ENCODE results near the gene PROC. TPM values are rescaled to one million over a fixed set of nuclear protein-coding genes. Genes with fewer than 3 reads are reported as not detected.
A peak's percentile ranks its signal among the peaks of the same experiment; 100 is the strongest.

The PROC gene
- total RNA-seq, 1 donor from 2014 or later = not detected

DNA sequence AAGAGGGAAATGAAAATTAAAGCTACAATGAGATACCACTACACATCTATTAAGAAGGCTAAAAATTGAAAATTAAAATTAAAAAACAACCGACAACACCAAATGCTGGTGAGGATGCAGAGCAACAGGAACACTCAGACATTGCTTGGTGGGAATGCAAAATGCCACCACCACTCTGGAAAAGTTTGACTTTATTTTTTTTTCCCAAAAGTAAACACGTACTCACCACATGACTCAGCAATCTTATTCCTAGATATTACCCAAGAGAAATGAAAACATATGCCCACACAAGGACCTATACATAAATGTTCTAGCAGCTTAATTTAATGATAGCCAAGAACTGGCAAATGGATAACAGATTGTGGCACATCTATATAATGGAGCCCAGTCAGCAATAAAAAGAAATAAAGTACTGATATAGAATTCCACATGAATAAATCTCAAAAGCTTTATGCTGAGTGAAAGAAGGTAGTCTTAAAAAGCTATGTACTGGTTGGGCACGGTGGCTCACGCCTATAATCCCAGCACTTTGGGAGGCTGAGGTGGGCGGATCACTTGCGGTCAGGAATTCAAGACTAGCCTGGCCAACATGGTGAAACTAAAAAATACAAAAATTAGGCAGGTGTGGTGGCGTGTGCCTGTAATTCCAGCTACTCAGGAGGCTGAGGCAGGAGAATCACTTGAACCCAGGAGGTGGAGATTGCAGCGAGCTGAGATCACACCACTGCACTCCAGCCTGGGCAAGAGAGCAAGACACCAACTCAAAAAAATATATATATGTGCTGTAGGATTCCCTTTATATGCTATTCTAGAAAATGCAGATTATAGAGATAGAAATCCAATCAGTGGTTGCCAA, 4.2 kb upstream of the PROC start:
- no peak for DNase-seq (ENCODE audit: low read depth)

DNA sequence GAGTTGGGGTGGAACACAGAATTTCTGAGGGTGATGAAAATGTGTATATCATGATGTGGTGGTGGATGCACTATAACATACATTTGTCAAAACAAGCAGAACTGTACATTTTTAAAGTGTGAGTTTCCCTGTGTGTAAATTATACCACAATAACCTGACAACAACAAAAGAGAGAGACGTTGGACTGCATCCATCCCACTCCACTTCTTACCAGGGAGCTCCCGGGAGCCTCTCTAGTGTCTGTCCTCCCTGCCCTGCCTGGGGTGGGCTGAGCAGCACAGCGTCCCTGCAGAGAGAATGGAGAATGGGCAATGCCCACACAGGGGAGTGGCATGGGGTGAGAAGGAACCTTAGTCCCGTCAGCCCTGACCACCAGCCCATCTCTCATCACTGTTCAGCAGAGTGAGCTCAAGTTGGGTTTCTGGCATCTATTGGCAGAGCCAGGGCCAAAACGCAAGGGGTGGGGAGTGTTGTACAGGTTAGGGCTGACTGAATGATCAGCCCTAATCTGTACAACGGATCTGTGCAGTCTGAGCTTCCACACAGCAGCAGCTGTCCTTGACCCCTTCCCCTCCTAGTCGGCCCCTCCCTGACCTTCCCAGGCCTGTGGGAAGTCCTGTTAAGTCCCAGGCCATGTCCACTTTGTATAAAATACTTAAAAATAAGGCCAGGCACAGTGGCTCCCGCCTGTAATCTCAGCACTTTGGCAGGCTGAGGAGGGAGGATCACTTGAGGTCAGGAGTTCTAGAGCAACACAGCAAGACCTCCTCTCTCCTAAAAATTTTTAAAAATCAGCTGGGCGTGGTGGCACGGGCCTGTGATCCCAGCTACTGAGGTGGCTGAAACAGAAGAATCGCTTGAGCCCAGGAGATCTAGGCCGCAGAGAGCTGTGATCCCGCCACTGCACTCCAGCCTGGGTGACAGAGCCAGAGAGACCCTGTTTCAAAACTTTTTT, 3.3 kb upstream of the PROC start:
- no peak for DNase-seq (ENCODE audit: low read depth)

DNA sequence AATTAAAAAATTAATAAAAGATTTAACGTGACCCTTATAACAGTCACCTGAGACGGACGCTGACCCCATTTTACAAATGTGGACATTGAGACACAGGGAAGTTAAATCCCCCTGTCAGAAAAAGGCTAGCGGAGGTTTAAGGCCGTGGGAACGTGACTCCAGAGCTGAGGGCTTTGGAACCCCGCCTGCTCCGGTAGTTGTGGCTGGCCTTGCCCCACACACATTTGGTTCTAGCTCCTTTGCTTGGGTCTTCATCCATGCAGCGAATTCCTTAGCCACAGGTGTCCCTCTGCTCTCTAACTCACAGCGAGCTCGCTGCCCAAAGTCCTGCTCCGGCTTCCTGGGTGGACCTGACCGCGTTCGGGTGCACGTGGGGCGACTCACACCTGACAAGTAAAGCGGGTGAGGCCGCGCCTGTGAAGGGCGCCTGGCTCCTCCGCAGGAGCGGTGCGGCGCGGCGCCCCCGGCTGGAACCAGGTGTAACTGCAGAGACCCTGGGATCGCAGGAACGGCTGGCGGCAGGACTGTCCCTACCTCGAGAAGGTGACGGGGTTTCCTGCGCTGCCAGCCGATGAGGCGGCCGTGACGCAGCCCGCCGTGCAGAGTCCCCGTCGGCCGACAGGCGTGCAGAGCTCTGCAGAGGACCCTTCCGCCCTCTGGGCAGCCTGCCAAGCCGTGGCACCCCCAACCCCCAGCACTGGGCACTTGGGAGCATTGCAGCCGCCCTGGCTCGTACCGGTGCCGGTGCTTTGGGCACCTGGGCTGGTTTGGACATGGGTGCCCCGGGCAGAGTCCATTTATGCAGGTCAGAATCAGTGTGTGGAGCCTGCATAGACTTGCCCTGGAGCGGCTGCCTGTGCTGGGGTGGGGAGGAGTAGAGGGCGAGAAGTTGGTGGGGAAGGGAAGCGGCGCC, 2.4 kb upstream of the PROC start:
- no peak for DNase-seq (ENCODE audit: low read depth)

DNA sequence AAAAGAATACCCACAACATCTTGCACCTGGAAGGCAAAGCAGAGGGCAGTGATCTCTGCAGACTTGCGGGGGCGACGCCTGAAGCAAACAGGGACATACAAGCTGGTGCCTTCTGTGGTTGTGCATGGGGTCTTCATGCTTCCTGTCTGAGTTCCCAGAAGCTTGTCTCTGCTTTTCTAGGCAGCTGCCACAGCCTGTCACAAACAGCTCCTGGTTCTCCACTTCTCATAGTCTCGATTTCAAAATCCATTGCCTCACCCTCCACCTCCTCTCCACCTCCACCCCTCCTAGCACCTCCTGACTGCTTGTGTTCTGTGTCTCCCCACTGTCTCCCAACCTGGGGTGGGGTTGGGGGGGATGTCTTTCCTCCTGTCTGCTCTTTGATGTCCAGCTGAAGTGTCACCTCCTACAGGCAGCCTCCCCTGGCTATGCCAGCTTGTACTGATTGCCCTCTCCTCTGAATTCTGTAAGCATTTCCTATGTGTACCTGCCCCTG, 1.7 kb upstream of the PROC start:
- DNase-seq (ENCODE audit: low read depth) = peak; percentile 52

DNA sequence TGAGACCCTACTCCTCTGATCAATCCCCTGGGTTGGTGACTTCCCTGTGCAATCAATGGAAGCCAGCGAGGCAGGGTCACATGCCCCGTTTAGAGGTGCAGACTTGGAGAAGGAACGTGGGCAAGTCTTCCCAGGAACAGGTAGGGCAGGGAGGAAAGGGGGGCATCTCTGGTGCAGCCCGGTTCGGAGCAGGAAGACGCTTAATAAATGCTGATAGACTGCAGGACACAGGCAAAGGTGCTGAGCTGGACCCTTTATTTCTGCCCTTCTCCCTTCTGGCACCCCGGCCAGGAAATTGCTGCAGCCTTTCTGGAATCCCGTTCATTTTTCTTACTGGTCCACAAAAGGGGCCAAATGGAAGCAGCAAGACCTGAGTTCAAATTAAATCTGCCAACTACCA, 821 bp upstream of the PROC start:
- DNase-seq (ENCODE audit: low read depth) = no peak

DNA sequence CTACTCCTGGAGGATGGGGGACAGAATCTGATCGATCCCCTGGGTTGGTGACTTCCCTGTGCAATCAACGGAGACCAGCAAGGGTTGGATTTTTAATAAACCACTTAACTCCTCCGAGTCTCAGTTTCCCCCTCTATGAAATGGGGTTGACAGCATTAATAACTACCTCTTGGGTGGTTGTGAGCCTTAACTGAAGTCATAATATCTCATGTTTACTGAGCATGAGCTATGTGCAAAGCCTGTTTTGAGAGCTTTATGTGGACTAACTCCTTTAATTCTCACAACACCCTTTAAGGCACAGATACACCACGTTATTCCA, 844 bp downstream of the PROC start:
- DNase-seq (ENCODE audit: low read depth) = no peak

DNA sequence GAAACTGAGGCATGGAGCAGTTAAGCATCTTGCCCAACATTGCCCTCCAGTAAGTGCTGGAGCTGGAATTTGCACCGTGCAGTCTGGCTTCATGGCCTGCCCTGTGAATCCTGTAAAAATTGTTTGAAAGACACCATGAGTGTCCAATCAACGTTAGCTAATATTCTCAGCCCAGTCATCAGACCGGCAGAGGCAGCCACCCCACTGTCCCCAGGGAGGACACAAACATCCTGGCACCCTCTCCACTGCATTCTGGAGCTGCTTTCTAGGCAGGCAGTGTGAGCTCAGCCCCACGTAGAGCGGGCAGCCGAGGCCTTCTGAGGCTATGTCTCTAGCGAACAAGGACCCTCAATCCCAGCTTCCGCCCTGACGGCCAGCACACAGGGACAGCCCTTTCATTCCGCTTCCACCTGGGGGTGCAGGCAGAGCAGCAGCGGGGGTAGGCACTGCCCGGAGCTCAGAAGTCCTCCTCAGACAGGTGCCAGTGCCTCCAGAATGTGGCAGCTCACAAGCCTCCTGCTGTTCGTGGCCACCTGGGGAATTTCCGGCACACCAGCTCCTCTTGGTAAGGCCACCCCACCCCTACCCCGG, 1.3 kb downstream of the PROC start:
- DNase-seq (ENCODE audit: low read depth) = no peak

DNA sequence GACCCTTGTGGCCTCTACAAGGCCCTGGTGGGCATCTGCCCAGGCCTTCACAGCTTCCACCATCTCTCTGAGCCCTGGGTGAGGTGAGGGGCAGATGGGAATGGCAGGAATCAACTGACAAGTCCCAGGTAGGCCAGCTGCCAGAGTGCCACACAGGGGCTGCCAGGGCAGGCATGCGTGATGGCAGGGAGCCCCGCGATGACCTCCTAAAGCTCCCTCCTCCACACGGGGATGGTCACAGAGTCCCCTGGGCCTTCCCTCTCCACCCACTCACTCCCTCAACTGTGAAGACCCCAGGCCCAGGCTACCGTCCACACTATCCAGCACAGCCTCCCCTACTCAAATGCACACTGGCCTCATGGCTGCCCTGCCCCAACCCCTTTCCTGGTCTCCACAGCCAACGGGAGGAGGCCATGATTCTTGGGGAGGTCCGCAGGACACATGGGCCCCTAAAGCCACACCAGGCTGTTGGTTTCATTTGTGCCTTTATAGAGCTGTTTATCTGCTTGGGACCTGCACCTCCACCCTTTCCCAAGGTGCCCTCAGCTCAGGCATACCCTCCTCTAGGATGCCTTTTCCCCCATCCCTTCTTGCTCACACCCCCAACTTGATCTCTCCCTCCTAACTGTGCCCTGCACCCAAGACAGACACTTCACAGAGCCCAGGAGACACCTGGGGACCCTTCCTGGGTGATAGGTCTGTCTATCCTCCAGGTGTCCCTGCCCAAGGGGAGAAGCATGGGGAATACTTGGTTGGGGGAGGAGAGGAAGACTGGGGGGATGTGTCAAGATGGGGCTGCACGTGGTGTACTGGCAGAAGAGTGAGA, 2.0 kb downstream of the PROC start:
- DNase-seq (ENCODE audit: low read depth) = no peak

DNA sequence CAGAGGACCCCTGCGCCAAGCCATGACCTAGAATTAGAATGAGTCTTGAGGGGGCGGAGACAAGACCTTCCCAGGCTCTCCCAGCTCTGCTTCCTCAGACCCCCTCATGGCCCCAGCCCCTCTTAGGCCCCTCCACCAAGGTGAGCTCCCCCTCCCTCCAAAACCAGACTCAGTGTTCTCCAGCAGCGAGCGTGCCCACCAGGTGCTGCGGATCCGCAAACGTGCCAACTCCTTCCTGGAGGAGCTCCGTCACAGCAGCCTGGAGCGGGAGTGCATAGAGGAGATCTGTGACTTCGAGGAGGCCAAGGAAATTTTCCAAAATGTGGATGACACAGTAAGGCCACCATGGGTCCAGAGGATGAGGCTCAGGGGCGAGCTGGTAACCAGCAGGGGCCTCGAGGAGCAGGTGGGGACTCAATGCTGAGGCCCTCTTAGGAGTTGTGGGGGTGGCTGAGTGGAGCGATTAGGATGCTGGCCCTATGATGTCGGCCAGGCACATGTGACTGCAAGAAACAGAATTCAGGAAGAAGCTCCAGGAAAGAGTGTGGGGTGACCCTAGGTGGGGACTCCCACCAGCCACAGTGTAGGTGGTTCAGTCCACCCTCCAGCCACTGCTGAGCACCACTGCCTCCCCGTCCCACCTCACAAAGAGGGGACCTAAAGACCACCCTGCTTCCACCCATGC, 3.0 kb downstream of the PROC start:
- no peak for DNase-seq (ENCODE audit: low read depth)

DNA sequence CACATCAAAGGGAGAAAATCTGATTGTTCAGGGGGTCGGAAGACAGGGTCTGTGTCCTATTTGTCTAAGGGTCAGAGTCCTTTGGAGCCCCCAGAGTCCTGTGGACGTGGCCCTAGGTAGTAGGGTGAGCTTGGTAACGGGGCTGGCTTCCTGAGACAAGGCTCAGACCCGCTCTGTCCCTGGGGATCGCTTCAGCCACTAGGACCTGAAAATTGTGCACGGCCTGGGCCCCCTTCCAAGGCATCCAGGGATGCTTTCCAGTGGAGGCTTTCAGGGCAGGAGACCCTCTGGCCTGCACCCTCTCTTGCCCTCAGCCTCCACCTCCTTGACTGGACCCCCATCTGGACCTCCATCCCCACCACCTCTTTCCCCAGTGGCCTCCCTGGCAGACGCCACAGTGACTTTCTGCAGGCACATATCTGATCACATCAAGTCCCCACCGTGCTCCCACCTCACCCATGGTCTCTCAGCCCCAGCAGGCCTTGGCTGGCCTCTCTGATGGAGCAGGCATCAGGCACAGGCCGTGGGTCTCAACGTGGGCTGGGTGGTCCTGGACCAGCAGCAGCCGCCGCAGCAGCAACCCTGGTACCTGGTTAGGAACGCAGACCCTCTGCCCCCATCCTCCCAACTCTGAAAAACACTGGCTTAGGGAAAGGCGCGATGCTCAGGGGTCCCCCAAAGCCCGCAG, 3.8 kb downstream of the PROC start:
- no peak for DNase-seq (ENCODE audit: low read depth)

DNA sequence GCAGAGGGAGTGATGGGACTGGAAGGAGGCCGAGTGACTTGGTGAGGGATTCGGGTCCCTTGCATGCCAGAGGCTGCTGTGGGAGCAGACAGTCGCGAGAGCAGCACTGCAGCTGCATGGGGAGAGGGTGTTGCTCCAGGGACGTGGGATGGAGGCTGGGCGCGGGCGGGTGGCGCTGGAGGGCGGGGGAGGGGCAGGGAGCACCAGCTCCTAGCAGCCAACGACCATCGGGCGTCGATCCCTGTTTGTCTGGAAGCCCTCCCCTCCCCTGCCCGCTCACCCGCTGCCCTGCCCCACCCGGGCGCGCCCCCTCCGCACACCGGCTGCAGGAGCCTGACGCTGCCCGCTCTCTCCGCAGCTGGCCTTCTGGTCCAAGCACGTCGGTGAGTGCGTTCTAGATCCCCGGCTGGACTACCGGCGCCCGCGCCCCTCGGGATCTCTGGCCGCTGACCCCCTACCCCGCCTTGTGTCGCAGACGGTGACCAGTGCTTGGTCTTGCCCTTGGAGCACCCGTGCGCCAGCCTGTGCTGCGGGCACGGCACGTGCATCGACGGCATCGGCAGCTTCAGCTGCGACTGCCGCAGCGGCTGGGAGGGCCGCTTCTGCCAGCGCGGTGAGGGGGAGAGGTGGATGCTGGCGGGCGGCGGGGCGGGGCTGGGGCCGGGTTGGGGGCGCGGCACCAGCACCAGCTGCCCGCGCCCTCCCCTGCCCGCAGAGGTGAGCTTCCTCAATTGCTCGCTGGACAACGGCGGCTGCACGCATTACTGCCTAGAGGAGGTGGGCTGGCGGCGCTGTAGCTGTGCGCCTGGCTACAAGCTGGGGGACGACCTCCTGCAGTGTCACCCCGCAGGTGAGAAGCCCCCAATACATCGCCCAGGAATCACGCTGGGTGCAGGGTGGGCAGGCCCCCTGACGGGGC, 4.6 kb downstream of the PROC start:
- peak; percentile 21 for DNase-seq (ENCODE audit: low read depth)

DNA sequence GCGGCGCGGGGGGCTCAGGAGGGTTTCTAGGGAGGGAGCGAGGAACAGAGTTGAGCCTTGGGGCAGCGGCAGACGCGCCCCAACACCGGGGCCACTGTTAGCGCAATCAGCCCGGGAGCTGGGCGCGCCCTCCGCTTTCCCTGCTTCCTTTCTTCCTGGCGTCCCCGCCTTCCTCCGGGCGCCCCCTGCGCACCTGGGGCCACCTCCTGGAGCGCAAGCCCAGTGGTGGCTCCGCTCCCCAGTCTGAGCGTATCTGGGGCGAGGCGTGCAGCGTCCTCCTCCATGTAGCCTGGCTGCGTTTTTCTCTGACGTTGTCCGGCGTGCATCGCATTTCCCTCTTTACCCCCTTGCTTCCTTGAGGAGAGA, 5.2 kb downstream of the PROC start:
- no peak for DNase-seq (ENCODE audit: low read depth)

DNA sequence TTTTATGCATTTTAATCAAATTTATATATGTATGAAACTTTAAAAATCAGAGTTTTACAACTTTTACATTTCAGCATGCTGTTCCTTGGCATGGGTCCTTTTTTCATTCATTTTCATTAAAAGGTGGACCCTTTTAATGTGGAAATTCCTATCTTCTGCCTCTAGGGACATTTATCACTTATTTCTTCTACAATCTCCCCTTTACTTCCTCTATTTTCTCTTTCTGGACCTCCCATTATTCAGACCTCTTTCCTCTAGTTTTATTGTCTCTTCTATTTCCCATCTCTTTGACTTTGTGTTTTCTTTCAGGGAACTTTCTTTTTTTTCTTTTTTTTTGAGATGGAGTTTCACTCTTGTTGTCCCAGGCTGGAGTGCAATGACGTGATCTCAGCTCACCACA, 5.7 kb downstream of the PROC start:
- no peak for DNase-seq (ENCODE audit: low read depth)

DNA sequence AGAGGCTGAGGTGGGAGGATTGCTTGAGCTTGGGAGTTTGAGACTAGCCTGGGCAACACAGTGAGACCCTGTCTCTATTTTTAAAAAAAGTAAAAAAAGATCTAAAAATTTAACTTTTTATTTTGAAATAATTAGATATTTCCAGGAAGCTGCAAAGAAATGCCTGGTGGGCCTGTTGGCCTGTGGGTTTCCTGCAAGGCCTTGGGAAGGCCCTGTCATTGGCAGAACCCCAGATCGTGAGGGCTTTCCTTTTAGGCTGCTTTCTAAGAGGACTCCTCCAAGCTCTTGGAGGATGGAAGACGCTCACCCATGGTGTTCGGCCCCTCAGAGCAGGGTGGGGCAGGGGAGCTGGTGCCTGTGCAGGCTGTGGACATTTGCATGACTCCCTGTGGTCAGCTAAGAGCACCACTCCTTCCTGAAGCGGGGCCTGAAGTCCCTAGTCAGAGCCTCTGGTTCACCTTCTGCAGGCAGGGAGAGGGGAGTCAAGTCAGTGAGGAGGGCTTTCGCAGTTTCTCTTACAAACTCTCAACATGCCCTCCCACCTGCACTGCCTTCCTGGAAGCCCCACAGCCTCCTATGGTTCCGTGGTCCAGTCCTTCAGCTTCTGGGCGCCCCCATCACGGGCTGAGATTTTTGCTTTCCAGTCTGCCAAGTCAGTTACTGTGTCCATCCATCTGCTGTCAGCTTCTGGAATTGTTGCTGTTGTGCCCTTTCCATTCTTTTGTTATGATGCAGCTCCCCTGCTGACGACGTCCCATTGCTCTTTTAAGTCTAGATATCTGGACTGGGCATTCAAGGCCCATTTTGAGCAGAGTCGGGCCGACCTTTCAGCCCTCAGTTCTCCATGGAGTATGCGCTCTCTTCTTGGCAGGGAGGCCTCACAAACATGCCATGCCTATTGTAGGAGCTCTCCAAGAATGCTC, 6.6 kb downstream of the PROC start:
- DNase-seq (ENCODE audit: low read depth) = no peak

DNA sequence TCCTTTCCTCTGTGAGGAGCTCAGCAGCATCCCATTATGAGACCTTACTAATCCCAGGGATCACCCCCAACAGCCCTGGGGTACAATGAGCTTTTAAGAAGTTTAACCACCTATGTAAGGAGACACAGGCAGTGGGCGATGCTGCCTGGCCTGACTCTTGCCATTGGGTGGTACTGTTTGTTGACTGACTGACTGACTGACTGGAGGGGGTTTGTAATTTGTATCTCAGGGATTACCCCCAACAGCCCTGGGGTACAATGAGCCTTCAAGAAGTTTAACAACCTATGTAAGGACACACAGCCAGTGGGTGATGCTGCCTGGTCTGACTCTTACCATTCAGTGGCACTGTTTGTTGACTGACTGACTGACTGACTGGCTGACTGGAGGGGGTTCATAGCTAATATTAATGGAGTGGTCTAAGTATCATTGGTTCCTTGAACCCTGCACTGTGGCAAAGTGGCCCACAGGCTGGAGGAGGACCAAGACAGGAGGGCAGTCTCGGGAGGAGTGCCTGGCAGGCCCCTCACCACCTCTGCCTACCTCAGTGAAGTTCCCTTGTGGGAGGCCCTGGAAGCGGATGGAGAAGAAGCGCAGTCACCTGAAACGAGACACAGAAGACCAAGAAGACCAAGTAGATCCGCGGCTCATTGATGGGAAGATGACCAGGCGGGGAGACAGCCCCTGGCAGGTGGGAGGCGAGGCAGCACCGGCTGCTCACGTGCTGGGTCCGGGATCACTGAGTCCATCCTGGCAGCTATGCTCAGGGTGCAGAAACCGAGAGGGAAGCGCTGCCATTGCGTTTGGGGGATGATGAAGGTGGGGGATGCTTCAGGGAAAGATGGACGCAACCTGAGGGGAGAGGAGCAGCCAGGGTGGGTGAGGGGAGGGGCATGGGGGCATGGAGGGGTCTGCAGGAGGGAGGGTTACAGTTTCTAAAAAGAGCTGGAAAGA, 7.6 kb downstream of the PROC start:
- no peak for DNase-seq (ENCODE audit: low read depth)
